Neural cell (in vitro differentiated cells): ENCODE measurements around the gene CCNY.

Experiments
- CTCF ChIP-seq: fragments of 450-650 bp; IDR thresholded peaks from 2 replicates; pipeline ENCODE4 v1.5.1; 2014; ENCODE audit warnings: antibody characterized with exemption, mild to moderate bottlenecking, moderate library complexity; ENCODE audit not compliant: poor library complexity, severe bottlenecking
- MXI1 ChIP-seq: fragments of 450-650 bp; conservative IDR thresholded peaks from 2 replicates; pipeline ENCODE4 v1.6.1; 2014; ENCODE audit warnings: antibody characterized with exemption, mild to moderate bottlenecking; ENCODE audit not compliant: poor library complexity, severe bottlenecking
- POLR2AphosphoS5 ChIP-seq: IDR thresholded peaks from 2 replicates; pipeline ENCODE4 v1.6.1; 2012
- SMC3 ChIP-seq: fragments of 450-650 bp; conservative IDR thresholded peaks from 2 replicates; pipeline ENCODE4 v1.6.1; 2014; ENCODE audit warnings: antibody characterized with exemption, mild to moderate bottlenecking, moderate library complexity; ENCODE audit not compliant: poor library complexity

GRCh38 chr10:35352097-35352496 lies 15.8 kb downstream of the CCNY start:
- TF ChIP-seq CTCF, result no peak
- TF ChIP-seq SMC3, result no peak
- TF ChIP-seq POLR2AphosphoS5, result no peak
- TF ChIP-seq MXI1, result no peak
